Loucy (cell line): ENCODE data around the gene TAF4B.

Experiments
- H2AFZ ChIP-seq: fragments of 200-600 bp; sonication (generic); 2 replicates; pipeline ENCODE4 v1.6.0; 2016; ENCODE audit warnings: antibody characterized with exemption, mild to moderate bottlenecking, low read length, moderate library complexity
- H3F3A ChIP-seq: fragments of 200-600 bp; 2 replicates; pipeline ENCODE4 v1.6.0; 2016; ENCODE audit warnings: antibody characterized with exemption, low read depth, mild to moderate bottlenecking
- H3K27me3 ChIP-seq: fragments of 200-600 bp; sonication (generic); 2 replicates; pipeline ENCODE4 v1.6.1; 2014; ENCODE audit warnings: low read length, mild to moderate bottlenecking; ENCODE audit not compliant: insufficient read depth, poor library complexity, severe bottlenecking
- H3K36me3 ChIP-seq: fragments of 200-600 bp; sonication (generic); 2 replicates; pipeline ENCODE4 v1.6.1; 2016; ENCODE audit warnings: low read length; ENCODE audit not compliant: insufficient read depth
- H3K4me1 ChIP-seq: fragments of 200-600 bp; sonication (generic); 2 replicates; pipeline ENCODE4 v1.5.1; 2014; ENCODE audit warnings: low read length, mild to moderate bottlenecking; ENCODE audit not compliant: insufficient read depth, poor library complexity, severe bottlenecking
- H3K4me2 ChIP-seq: fragments of 200-600 bp; sonication (generic); 2 replicates; pipeline ENCODE4 v1.6.0; 2014; ENCODE audit warnings: antibody characterized with exemption, low read length, low read depth, mild to moderate bottlenecking; ENCODE audit not compliant: poor library complexity, severe bottlenecking
- H3K4me3 ChIP-seq: fragments of 200-600 bp; sonication (generic); 2 replicates; pipeline ENCODE4 v1.5.1; 2014; ENCODE audit warnings: low read length, mild to moderate bottlenecking, mixed read lengths; ENCODE audit not compliant: poor library complexity, severe bottlenecking
- H3K79me2 ChIP-seq: fragments of 200-600 bp; sonication (generic); 2 replicates; pipeline ENCODE4 v1.6.1; 2014; ENCODE audit warnings: low read length; ENCODE audit not compliant: insufficient read depth
- H3K9ac ChIP-seq: fragments of 200-600 bp; sonication (generic); 2 replicates; pipeline ENCODE4 v1.6.0; 2014; ENCODE audit warnings: mild to moderate bottlenecking, low read depth, low read length, moderate library complexity; ENCODE audit not compliant: poor library complexity, severe bottlenecking
- H3K9me2 ChIP-seq: fragments of 200-600 bp; sonication (generic); replicated peaks from 2 replicates; pipeline ENCODE4 v1.6.1; 2016; ENCODE audit warnings: low read depth, low read length, mixed read lengths
- H3K9me3 ChIP-seq: fragments of 200-600 bp; sonication (generic); 2 replicates; pipeline ENCODE4 v1.6.1; 2014; ENCODE audit warnings: mild to moderate bottlenecking, antibody characterized with exemption, low read length, low read depth; ENCODE audit not compliant: insufficient read depth
- H4K20me1 ChIP-seq: fragments of 200-600 bp; sonication (generic); 2 replicates; pipeline ENCODE4 v1.6.0; 2014; ENCODE audit warnings: antibody characterized with exemption, low read length, mild to moderate bottlenecking; ENCODE audit not compliant: insufficient read depth, poor library complexity, severe bottlenecking
- EZH2phosphoT487 ChIP-seq: fragments of 200-600 bp; IDR thresholded peaks from 2 replicates; pipeline ENCODE4 v1.6.1; 2018; ENCODE audit warnings: antibody characterized with exemption, mild to moderate bottlenecking, moderate library complexity, borderline replicate concordance
- TF ChIP-seq, protein P1 (sequence below): fragments of 200-600 bp; sonication (generic); conservative IDR thresholded peaks from 2 replicates; pipeline ENCODE4 v1.5.1; 2014; ENCODE audit warnings: mild to moderate bottlenecking, antibody characterized with exemption, low read length

TAF4B gene

DNA sequence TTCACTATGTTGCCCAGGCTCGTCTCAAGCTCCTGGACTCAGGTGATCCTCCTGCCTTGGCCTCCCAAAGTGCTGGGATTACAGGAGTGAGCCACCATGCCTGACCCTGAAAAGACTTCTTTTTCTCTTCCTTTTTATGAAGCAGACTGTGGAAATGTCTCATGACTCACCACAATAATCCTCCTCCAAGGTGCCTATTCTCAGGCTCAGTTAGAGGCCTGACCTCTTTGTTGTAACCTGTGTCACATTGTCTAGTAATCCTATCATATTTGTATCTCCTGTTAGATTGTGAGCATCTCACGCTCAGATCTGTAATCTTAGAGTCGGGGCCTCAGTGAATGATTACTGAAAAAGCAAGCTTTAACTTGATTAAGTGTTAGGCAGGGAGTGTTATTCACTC, 18.3 kb upstream of the TAF4B start:
- H3K9me2 ChIP-seq, result no peaks in the 10 kb centered on the region
- no peaks in the 10 kb centered on the region for H3K4me1 ChIP-seq
- H4K20me1 ChIP-seq, result no peaks in the 10 kb centered on the region
- H3K79me2 ChIP-seq, result no peaks in the 10 kb centered on the region
- H3K36me3 ChIP-seq, result no peaks in the 10 kb centered on the region
- H3F3A ChIP-seq, result no peaks in the 10 kb centered on the region
- TF ChIP-seq, protein P1, sequence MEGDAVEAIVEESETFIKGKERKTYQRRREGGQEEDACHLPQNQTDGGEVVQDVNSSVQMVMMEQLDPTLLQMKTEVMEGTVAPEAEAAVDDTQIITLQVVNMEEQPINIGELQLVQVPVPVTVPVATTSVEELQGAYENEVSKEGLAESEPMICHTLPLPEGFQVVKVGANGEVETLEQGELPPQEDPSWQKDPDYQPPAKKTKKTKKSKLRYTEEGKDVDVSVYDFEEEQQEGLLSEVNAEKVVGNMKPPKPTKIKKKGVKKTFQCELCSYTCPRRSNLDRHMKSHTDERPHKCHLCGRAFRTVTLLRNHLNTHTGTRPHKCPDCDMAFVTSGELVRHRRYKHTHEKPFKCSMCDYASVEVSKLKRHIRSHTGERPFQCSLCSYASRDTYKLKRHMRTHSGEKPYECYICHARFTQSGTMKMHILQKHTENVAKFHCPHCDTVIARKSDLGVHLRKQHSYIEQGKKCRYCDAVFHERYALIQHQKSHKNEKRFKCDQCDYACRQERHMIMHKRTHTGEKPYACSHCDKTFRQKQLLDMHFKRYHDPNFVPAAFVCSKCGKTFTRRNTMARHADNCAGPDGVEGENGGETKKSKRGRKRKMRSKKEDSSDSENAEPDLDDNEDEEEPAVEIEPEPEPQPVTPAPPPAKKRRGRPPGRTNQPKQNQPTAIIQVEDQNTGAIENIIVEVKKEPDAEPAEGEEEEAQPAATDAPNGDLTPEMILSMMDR, result no peak
- no peak for TF ChIP-seq EZH2phosphoT487
- H3K27me3 ChIP-seq, result no peaks in the 10 kb centered on the region
- no peak overlapping the region for H3K4me2 ChIP-seq
- no peak overlapping the region for H3K4me3 ChIP-seq
- no peaks in the 10 kb centered on the region for H3K9me3 ChIP-seq
- H3K9ac ChIP-seq, result no peak overlapping the region
- no peak overlapping the region for H2AFZ ChIP-seq

DNA sequence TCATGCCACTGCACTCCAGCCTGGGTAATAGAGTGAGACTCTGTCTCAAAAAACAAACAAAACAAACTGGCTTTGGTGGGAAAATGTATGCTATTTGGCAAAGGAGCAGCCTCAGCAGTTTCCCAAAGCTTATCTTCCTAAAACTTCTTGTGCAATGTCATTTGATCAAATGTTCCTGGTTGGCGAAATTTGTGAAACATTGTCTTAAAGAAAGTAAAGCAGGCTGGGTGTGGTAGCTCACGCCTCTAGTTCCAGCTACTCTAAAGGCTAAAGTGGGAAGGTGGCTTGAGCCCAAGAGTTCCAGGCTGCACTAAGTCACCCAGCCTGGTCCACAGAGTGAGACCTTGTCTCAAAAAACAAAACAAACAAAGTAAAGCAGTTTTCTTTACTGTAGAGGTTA, 17.3 kb upstream of the TAF4B start:
- Histone ChIP-seq H3K4me1 (no peaks in the 10 kb centered on the region), H3K27me3 (no peaks in the 10 kb centered on the region), H4K20me1 (no peaks in the 10 kb centered on the region), H3K36me3 (no peaks in the 10 kb centered on the region), H3K4me3 (no peak overlapping the region), H3K79me2 (no peaks in the 10 kb centered on the region), H3K9ac (no peak overlapping the region), H3F3A (no peaks in the 10 kb centered on the region), H3K9me3 (no peaks in the 10 kb centered on the region), H2AFZ (no peak overlapping the region; the same call in 1 of the 2 replicates), H3K4me2 (no peak overlapping the region), H3K9me2 (no peaks in the 10 kb centered on the region)
- no peak for TF ChIP-seq EZH2phosphoT487
- TF ChIP-seq, protein P1, result no peak

DNA sequence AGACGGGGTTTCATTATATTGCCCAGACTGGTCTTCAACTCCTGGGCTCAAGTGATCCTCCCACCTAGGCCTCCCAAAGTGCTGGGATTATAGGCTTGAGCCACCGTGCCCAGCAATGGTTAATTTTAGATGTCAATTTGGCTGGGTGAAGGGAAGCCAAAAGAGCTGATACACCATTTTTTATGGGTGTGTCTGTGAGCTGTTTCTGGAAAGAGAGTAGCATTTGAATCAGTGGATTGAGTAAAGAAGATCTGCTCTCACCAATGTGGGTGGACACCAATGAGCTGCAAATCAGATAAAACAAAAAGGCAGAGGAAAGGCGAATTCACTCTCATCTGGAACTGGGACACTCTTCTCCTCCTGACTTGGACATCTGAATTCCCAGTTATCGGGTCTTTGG, 16.1 kb upstream of the TAF4B start:
- H3K27me3 ChIP-seq, result no peaks in the 10 kb centered on the region
- peaks cover 10% of the 10 kb centered on the region; the same call in 1 of the 2 replicates for H3F3A ChIP-seq
- H2AFZ ChIP-seq, result no peak overlapping the region
- peaks cover 11% of the 10 kb centered on the region for H3K4me1 ChIP-seq
- no peaks in the 10 kb centered on the region for H3K9me3 ChIP-seq
- H3K79me2 ChIP-seq, result no peaks in the 10 kb centered on the region
- H3K36me3 ChIP-seq, result no peaks in the 10 kb centered on the region
- no peak overlapping the region for H3K9ac ChIP-seq
- no peaks in the 10 kb centered on the region for H3K9me2 ChIP-seq
- TF ChIP-seq EZH2phosphoT487, result no peak
- TF ChIP-seq, protein P1, result no peak
- H4K20me1 ChIP-seq, result no peaks in the 10 kb centered on the region
- no peak overlapping the region for H3K4me2 ChIP-seq
- no peak overlapping the region for H3K4me3 ChIP-seq
